Endodermal cell (in vitro differentiated cells): Measurements from ENCODE around the gene PCDHA10. TPM values are rescaled to one million over a fixed set of nuclear protein-coding genes. Genes with fewer than 3 reads are reported as not detected.
A peak's percentile ranks its signal among the peaks of the same experiment; 100 is the strongest.
"Not testable (repeated sequence)": the region's sequence is repeated elsewhere in the genome, so short reads cannot be mapped to it uniquely, and the experiment has no call there.

Source experiments
- DNase-seq: peaks from one replicate; pipeline ENCODE4 v3.0.0-alpha.2; 2017
- H3K27ac ChIP-seq: 2 replicates; pipeline ENCODE4 v1.5.1; 2013; ENCODE audit warnings: mild to moderate bottlenecking, low read depth, low read length, moderate library complexity
- H3K27me3 ChIP-seq: 2 replicates; pipeline ENCODE4 v1.6.1; 2013; ENCODE audit warnings: mild to moderate bottlenecking, low read length, moderate library complexity; ENCODE audit not compliant: insufficient read depth, control insufficient read depth, poor library complexity, severe bottlenecking
- H3K36me3 ChIP-seq: 2 replicates; pipeline ENCODE4 v1.7.0; 2013; ENCODE audit warnings: mild to moderate bottlenecking, low read length, moderate library complexity; ENCODE audit not compliant: control insufficient read depth, insufficient read depth
- H3K4me1 ChIP-seq: one replicate; pipeline ENCODE4 v1.7.0; 2013; ENCODE audit warnings: low read length; ENCODE audit not compliant: control insufficient read depth, insufficient read depth
- H3K4me3 ChIP-seq: 2 replicates; pipeline ENCODE4 v1.5.1; 2013; ENCODE audit warnings: mild to moderate bottlenecking, low read length, moderate library complexity
- H3K9ac ChIP-seq: 2 replicates; pipeline ENCODE4 v1.6.1; 2013; ENCODE audit warnings: mild to moderate bottlenecking, low read length, moderate library complexity; ENCODE audit not compliant: poor library complexity, severe bottlenecking; ENCODE audit errors: extremely low read depth
- H3K9me3 ChIP-seq: 2 replicates; pipeline ENCODE4 v1.6.1; 2013; ENCODE audit warnings: mild to moderate bottlenecking, low read length, moderate library complexity; ENCODE audit not compliant: control insufficient read depth
- H3K27ac Mint-ChIP-seq: 2 replicates; pipeline ENCODE4 v1.8.0; 2020; ENCODE audit warnings: mixed read lengths
- H3K27me3 Mint-ChIP-seq: 2 replicates; pipeline ENCODE4 v1.8.0; 2021; ENCODE audit warnings: mild to moderate bottlenecking, mixed read lengths; ENCODE audit not compliant: insufficient read depth
- H3K36me3 Mint-ChIP-seq: 2 replicates; pipeline ENCODE4 v1.8.0; 2020; ENCODE audit warnings: low read depth, mixed read lengths
- H3K4me1 Mint-ChIP-seq: 2 replicates; pipeline ENCODE4 v1.8.0; 2020; ENCODE audit warnings: mixed read lengths
- H3K4me3 Mint-ChIP-seq: 2 replicates; pipeline ENCODE4 v1.8.0; 2020; ENCODE audit warnings: mild to moderate bottlenecking, moderate library complexity, mixed read lengths
- H3K9me3 Mint-ChIP-seq: 2 replicates; pipeline ENCODE4 v1.8.0; 2020; ENCODE audit warnings: mild to moderate bottlenecking, mixed read lengths
- CTCF ChIP-seq: fragments of 200-600 bp; sonication (generic); conservative IDR thresholded peaks from 2 replicates; pipeline ENCODE4 v1.5.0; 2021; ENCODE audit warnings: antibody characterized with exemption, mild to moderate bottlenecking
- WGBS, 2 experiments: methylation state at CpG; one replicate each; pipeline versions ENCODE4 v1.1.5 to v1.1.7; 2013; ENCODE audit warnings: missing lambda C conversion rate in 2 of 2, mixed read lengths in 1 of 2; ENCODE audit not compliant: insufficient coverage in 1 of 2, insufficient read length in 1 of 2; 5-methylcytosine and 5-hydroxymethylcytosine counted together
- total RNA-seq, 2 donors: library from RNA; stranded (reverse); fragmentation: NEBNext Ultra II Directional in 1 of 2; extraction: Animal tissue kit (Norgen Biotek cat#: 25700) in 1 of 2; gene quantifications; 2 replicates in 1 of 2; 3 replicates in 1 of 2; pipeline ENCODE4 v1.2.1, GENCODE V29; 2021

The PCDHA10 gene
- total RNA-seq, 2 donors from 2014 or later, result 10.2 to 17.7 TPM

GRCh38 chr5:140823475-140823874, 32.2 kb upstream of the PCDHA10 start:
- no peak for DNase-seq
- peaks cover 22% of the 10 kb centered on the region for H3K36me3 Mint-ChIP-seq
- no peaks in the 10 kb centered on the region for H3K27me3 ChIP-seq
- no peak overlapping the region for H3K27ac Mint-ChIP-seq
- no peak overlapping the region for H3K27ac ChIP-seq
- no peaks in the 10 kb centered on the region for H3K4me1 ChIP-seq
- 95 to 98% methylated on average over 33 to 38 of the region's 38 CpGs for WGBS, 2 experiments
- peaks cover 3% of the 10 kb centered on the region for H3K4me1 Mint-ChIP-seq
- H3K4me3 ChIP-seq, result no peak overlapping the region
- H3K9ac ChIP-seq, result no peak overlapping the region
- no peaks in the 10 kb centered on the region for H3K27me3 Mint-ChIP-seq
- no peak overlapping the region for H3K4me3 Mint-ChIP-seq
- no peaks in the 10 kb centered on the region for H3K9me3 ChIP-seq
- no peaks in the 10 kb centered on the region for H3K36me3 ChIP-seq
- TF ChIP-seq CTCF, result no peak
- peaks cover 4% of the 10 kb centered on the region for H3K9me3 Mint-ChIP-seq

- Mint-ChIP-seq H3K36me3 (peaks cover 25% of the 10 kb centered on the region), H3K27ac (peak within 1 kb of the TSS; percentile 89), H3K27me3 (no peaks in the 10 kb centered on the region), H3K4me3 (peak within 1 kb of the TSS; percentile 80), H3K4me1 (peaks cover 7% of the 10 kb centered on the region), H3K9me3 (peaks cover 11% of the 10 kb centered on the region)
- DNase-seq, result no peak
- TF ChIP-seq CTCF, result peak; percentile 76
- H3K27me3 ChIP-seq, result no peaks in the 10 kb centered on the region
- no peaks in the 10 kb centered on the region for H3K4me1 ChIP-seq
- 93 to 94% methylated on average over 15 to 27 of the region's 27 CpGs for WGBS, 2 experiments
- H3K4me3 ChIP-seq, result no peak within 1 kb of the TSS
- H3K27ac ChIP-seq, result no peak within 1 kb of the TSS
- no peaks in the 10 kb centered on the region for H3K9me3 ChIP-seq
- H3K9ac ChIP-seq, result no peak within 1 kb of the TSS
- no peaks in the 10 kb centered on the region for H3K36me3 ChIP-seq
Measured at GRCh38 chr5:140827704-140828361, 27.9 kb upstream of the PCDHA10 start, which contains the start of gene PCDHA6. PCDHA6 (plus strand) TSS chr5:140827960; CDS start chr5:140828092, 132 bp downstream.

DNA sequence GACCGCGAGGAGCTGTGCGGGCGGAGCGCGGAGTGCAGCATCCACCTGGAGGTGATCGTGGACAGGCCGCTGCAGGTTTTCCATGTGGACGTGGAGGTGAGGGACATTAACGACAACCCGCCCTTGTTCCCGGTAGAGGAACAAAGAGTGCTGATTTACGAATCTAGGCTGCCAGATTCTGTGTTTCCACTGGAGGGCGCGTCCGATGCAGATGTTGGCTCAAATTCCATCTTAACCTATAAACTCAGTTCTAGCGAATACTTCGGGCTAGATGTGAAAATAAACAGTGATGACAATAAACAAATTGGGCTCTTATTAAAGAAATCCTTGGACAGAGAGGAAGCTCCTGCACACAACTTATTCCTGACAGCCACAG, 27.3 kb upstream of the PCDHA10 start:
- peaks cover 11% of the 10 kb centered on the region for H3K9me3 Mint-ChIP-seq
- Histone ChIP-seq H3K9ac (no peak overlapping the region), H3K9me3 (no peaks in the 10 kb centered on the region), H3K27me3 (no peaks in the 10 kb centered on the region), H3K36me3 (no peaks in the 10 kb centered on the region), H3K27ac (no peak overlapping the region), H3K4me1 (no peaks in the 10 kb centered on the region), H3K4me3 (no peak overlapping the region)
- peak overlapping the region; percentile 89 for H3K27ac Mint-ChIP-seq
- peaks cover 20% of the 10 kb centered on the region for H3K36me3 Mint-ChIP-seq
- peaks cover 10% of the 10 kb centered on the region for H3K4me1 Mint-ChIP-seq
- 96 to 97% methylated on average over 12 to 18 of the region's 18 CpGs for WGBS, 2 experiments
- peak; percentile 54 for TF ChIP-seq CTCF
- DNase-seq, result no peak
- peak overlapping the region; percentile 80 for H3K4me3 Mint-ChIP-seq
- H3K27me3 Mint-ChIP-seq, result no peaks in the 10 kb centered on the region

DNA sequence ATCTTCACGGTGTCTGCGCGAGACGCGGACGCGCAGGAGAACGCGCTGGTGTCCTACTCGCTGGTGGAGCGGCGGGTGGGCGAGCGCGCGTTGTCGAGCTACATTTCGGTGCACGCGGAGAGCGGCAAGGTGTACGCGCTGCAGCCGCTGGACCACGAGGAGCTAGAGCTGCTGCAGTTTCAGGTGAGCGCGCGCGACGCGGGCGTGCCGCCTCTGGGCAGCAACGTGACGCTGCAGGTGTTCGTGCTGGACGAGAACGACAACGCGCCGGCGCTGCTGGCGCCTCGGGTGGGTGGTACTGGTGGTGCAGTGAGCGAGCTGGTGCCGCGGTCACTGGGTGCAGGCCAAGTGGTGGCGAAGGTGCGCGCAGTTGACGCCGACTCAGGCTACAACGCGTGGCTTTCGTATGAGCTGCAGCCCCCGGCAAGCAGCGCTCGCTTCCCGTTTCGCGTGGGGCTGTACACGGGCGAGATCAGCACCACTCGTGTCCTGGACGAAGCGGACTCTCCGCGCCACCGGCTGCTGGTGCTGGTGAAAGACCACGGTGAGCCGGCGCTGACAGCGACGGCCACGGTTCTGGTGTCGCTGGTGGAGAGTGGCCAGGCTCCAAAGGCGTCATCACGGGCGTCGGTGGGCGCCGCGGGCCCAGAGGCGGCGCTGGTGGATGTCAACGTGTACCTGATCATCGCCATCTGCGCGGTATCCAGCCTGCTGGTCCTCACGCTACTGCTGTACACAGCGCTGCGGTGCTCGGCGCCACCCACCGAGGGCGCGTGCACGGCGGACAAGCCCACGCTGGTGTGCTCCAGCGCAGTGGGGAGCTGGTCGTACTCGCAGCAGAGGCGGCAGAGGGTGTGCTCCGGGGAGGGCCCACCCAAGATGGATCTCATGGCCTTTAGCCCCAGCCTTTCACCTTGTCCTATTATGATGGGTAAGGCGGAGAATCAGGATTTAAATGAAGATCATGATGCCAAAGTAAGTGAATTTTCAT, 25.9 kb upstream of the PCDHA10 start:
- not testable (repeated sequence) for DNase-seq, H3K36me3 ChIP-seq, H3K9me3 ChIP-seq, H3K4me1 ChIP-seq, H3K27ac ChIP-seq, H3K27me3 ChIP-seq, H3K27ac Mint-ChIP-seq, H3K27me3 Mint-ChIP-seq, H3K4me3 ChIP-seq, H3K9ac ChIP-seq, H3K4me3 Mint-ChIP-seq
- 95 to 99% methylated on average over 63 to 105 of the region's 106 CpGs for WGBS, 2 experiments
- H3K4me1 Mint-ChIP-seq, result peaks cover 11% of the 10 kb centered on the region
- peaks cover 12% of the 10 kb centered on the region for H3K9me3 Mint-ChIP-seq
- peaks cover 15% of the 10 kb centered on the region for H3K36me3 Mint-ChIP-seq
